HG03175 (cell line): ENCODE data around the gene TEN1.

ENCODE experiments used
- ATAC-seq: cut with Tn5 transposase; IDR thresholded peaks from one replicate; pipeline ENCODE4 v1.9.1; 2021; ENCODE audit warnings: mild to moderate bottlenecking, moderate library complexity; ENCODE audit not compliant: unreplicated experiment

The TEN1 gene

DNA sequence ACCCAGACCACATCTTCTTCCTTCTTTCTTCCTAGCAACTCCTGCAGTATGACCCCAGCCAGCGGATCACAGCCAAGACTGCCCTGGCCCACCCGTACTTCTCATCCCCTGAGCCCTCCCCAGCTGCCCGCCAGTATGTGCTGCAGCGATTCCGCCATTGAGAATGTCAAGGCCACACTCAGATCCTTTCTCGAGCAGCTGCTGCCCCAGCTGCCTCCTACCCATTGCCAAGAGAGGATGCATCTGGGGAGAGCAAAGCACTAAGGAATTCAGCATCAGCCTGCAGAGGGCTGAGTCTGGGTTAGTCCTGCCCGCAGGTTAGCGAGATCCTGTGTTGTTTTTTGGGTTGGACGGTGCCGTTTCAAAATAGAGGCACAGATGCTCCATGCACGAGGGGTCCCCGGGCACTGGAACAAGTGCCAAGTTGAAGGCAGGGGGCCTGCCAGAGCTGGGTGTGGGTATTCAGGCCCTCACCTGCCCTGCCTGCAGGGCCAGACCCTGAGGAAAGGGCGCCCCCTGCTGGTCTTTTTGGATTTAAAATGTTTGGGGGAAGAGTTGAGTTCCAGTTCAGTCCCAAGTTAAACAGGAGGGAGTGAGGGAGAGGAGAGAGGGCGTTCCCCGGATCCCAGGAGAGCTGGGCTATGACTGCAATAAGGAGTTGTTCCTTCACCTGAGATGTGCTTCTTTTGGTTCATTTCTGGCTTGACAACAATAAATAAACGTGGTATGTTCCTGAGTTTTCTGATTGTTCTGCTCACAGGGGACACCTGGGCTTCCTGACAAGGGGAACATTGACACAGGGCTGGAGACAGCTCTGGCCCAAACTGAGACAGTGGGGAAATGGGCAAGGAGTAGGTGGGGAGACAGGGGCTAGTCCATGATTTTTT is 26.5 kb downstream of the TEN1 start:
- ATAC-seq, result no peak

GRCh38 chr17:76007131-76007849 is 28.2 kb downstream of the TEN1 start:
- no peak for ATAC-seq

DNA sequence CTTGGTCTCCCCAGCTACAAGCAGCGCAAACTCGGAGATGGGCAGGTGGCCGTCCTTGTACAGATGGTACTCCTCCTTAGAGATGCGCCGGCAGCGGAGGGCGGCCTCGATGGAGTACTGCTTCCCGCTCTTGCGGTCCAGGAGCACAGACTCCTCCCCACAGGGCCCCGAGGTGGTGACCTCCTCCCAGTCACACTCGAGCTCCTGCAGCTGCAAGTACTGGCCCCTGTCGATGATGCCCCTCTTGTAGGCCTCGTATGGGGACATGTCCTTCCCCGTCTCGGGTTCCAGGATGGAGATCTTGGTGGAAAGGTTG is 28.8 kb downstream of the TEN1 start:
- no peak for ATAC-seq

GRCh38 chr17:76008208-76008607 is 29.2 kb downstream of the TEN1 start:
- ATAC-seq, result no peak

GRCh38 chr17:76008630-76009425 is 29.8 kb downstream of the TEN1 start:
- no peak for ATAC-seq

DNA sequence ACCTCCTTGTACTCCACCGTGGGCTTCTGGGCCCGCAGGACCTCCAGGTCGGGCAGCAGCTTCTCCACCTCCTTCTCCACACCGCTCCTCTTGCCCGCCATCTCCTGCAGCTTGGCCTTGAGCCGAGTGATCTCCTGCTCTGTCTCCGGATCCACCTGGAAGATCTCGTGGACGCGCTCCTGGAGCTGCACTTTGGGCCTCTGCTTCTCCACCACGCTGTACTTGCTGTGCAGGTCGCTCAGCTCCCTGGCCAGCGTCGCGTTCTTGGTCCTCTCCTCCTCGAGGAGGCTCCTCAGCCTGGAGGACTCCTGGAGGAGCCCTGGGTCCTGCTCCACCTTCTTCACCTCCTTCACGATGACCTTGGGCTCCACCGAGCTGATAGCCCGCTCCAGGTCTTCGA is 30.4 kb downstream of the TEN1 start:
- ATAC-seq, result no peak

- ATAC-seq, result no peak
These were observed 31.1 kb downstream of the TEN1 start for GRCh38 chr17:76009969-76010661.

DNA sequence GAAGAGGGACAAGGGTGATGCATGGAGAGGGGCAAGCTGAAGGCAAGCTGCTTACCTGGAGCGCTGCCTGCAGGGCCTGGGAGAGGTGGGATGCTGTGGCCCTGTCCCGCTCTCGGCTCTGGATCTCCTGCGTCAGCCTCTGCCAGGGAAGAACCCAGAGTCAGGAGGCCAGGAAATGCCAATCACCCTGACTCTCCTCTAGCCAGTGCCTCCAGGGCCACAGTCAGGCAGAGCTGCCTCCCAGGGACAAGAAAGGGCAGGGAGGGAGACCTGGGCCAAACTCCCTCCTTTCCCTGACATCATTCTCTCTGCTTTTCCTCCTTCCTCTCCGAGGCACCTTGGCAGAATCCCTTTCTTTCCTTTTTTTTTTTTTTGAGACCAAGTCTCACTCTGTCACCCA is 32.9 kb downstream of the TEN1 start:
- no peak for ATAC-seq

GRCh38 chr17:76013377-76013932 is 34.4 kb downstream of the TEN1 start:
- ATAC-seq, result no peak

DNA sequence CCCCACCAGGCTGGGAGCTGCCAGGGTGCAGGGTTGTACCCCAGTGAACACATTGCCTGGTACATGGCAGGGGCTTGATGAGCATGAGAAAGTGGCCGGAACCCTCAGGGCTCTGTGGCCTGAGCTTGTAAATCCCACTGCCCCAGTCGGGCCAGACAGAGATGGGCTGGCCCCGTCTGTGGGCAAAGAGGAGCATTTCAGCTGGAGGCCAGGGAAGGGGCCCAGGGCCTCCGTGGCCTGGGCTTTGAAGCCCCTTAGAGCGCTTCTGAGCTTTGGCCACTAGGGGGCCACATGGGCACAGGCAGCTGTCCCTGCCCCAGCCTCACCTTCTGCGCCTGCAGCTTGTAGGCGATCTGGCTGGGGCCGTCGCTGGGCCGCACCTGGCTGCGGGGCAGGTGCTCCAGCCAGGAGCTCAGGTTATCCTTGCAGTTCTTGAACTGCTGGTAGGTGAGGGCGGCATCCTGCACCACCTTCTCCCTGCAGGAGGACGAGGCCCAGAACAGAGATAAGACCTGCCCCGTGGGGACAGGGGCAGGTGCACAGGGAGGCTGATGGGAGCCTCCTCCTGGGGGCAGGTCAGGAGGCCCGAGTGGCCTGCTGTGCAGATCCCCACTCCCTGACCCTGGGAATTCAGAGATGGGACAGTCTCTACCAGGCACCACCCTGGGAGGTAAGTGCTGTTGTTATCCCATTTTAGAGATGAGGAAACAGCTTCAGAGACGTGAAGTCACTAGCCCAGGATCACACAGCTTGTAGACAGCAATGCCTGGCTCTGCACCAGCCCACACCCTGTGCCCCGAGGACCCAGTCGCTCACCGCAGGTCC is 35.3 kb downstream of the TEN1 start:
- no peak for ATAC-seq

GRCh38 chr17:76014925-76015261 is 35.9 kb downstream of the TEN1 start:
- no peak for ATAC-seq

- ATAC-seq, result no peak
These were observed 38.7 kb downstream of the TEN1 start for GRCh38 chr17:76017481-76018339.

DNA sequence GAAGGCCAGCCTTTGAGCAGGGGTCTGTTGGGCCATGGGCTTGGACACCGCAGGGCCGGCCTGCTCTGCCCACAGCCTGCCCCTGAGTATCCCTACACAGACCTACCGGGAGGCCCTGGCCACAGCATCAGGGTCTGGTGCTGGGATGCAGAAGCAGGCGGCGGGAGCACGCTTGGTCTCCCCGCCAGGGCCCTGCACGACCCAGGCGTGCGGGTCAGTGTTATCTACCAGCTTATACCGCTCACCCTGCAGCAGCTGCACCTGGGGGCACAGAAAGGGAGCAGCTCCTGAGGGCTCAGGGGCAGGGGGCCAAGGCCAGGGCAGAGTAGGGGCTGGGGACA is 39.3 kb downstream of the TEN1 start:
- ATAC-seq, result no peak

DNA sequence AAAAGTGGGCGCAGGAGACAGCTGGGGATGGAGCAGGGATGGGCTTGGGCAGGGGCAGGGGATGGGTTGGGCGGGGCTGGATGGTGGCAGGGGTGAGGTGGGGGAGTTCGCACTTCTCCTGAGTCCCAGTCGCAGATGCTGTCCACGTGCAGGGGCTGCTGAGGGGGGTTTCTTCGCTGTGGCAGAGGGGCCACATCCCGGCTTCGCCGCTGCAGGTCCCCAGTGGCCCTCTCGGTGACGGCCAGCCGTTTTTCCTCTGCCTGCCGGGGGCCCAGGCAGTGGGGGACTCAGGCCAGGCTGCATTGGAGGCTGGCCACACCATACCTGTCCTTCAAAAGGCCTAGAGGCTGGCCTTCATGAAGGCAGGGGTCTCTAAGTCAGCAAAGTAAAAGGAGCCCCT is 39.8 kb downstream of the TEN1 start:
- ATAC-seq, result no peak

GRCh38 chr17:76019833-76020467 is 40.9 kb downstream of the TEN1 start:
- no peak for ATAC-seq

DNA sequence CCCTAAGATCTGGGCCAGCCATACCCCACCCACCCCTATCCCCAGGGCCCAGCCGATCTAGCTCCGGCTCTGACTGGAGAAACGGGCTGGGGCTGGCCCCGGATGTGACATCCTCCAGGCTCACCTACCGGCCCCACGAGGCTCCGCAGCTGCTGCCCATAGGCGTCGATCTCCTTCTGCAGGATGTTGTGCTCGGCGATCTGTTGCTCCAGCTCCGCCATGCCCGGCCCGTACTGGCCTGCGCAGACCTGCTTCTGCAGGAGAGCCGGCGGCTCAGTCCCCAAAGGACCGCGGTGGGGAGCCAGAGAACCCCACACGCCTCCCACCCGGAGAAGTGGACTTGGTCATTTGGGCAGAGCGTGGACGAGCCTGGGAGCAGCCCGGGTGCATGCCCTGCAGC is 43.2 kb downstream of the TEN1 start:
- no peak for ATAC-seq

DNA sequence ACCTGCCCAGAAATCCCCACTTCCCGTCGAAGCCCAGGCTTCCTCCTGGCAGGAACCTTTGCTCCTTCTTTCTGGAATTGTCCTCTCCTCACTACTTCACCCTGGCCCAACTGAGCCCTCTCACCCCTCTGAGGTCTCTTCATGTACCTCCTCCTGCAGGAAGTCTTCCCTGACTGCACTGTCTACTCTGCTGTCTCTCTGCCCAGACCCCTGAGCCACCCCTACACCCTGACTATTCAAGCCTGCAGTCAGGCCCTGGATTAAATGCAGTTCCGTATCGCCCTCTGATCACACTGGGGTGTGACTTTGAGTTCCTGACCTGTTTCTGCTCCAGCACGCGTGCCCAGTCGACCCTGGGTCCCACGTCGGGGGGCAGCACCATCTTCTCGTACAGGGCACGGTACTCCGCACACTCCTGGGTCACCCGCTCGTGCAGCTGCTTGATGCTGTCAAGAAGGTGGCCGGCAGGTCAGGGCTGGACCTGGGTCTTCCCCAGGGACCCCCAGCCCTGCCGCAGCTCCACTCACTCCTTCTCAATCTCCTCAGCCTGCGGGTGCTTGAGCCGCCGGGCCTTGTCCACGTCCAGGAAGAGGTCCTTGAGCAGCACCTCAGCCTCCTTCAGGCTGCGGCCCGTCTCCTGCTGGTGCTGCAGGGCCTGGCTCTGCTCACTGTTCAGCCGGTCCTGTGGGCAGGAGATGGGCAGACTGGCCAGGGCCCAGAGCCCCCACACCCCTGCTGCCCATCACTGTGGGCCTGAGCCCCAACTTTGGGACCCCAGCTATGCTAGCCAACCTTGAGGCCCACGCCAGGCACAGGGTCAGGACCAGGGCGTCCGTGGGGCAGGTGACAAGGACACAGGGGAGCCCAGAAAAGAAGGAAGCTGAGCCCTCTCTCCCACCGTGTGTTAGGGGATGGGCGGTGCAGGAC is 44.2 kb downstream of the TEN1 start:
- no peak for ATAC-seq

- ATAC-seq, result no peak
These were observed 44.8 kb downstream of the TEN1 start for GRCh38 chr17:76023900-76024237.
